SK-N-SH (cell line): ENCODE results near the gene VPS33B. TPM values are rescaled to one million over a fixed set of nuclear protein-coding genes. Genes with fewer than 3 reads are reported as not detected.
A peak's percentile ranks its signal among the peaks of the same experiment; 100 is the strongest.

Experiments
- CTCF ChIA-PET: fragments of 300-600, 350-600 bp; formaldehyde crosslinking; extraction: SDS; loops from one replicate; lab custom pipeline; 2021; lab: Yijun Ruan, JAX
- POLR2A ChIA-PET: fragments of 350-600 bp; sonication (Branson Sonifier 250); formaldehyde crosslinking; extraction: SDS; loops from one replicate; lab custom pipeline; 2020; ENCODE audit warnings: antibody characterized with exemption, inconsistent platforms; lab: Yijun Ruan, JAX
- DNase-seq: peaks from one replicate; pipeline ENCODE4 v3.0.0; 2012
- H2AFZ ChIP-seq: fragments of 200-600 bp; sonication (generic); 2 replicates; pipeline ENCODE4 v1.8.1; 2016; ENCODE audit warnings: antibody characterized with exemption, mild to moderate bottlenecking, low read depth
- H3F3A ChIP-seq: fragments of 200-600 bp; sonication (generic); replicated peaks from 2 replicates; pipeline ENCODE3; 2016; ENCODE audit warnings: antibody characterized with exemption, mild to moderate bottlenecking; ENCODE audit not compliant: insufficient read depth
- H3K27ac ChIP-seq, 2 experiments: fragments of 200-500 bp in 1 of 2; fragments of 200-600 bp in 1 of 2; sonication (Bioruptor generic) in 1 of 2; sonication (generic), shearing (Covaris generic) in 1 of 2; 2 replicates each; pipeline versions ENCODE4 v1.5.1 to v1.6.1; 2014 to 2016; ENCODE audit warnings: low read depth in 2 of 2, inconsistent platforms in 1 of 2, low read length in 1 of 2, mild to moderate bottlenecking in 1 of 2, mixed read lengths in 1 of 2
- H3K27me3 ChIP-seq: fragments of 200-600 bp; sonication (generic), shearing (Covaris generic); 2 replicates; pipeline ENCODE4 v1.6.1; 2016; ENCODE audit warnings: mixed run types; ENCODE audit not compliant: insufficient read depth
- H3K36me3 ChIP-seq, 2 experiments: fragments of 200-500 bp in 1 of 2; fragments of 200-600 bp in 1 of 2; sonication (Bioruptor generic) in 1 of 2; sonication (generic) in 1 of 2; replicated peaks in 1 of 2; 2 replicates each; pipeline versions ENCODE3 to v1.5.1; 2014 to 2016; ENCODE audit warnings: low read length in 1 of 2, mild to moderate bottlenecking in 1 of 2; ENCODE audit not compliant: insufficient read depth in 2 of 2, control insufficient read depth in 1 of 2
- H3K4me1 ChIP-seq, 2 experiments: fragments of 200-500 bp in 1 of 2; fragments of 200-600 bp in 1 of 2; sonication (Bioruptor generic) in 1 of 2; sonication (generic), shearing (Covaris generic) in 1 of 2; 2 replicates each; pipeline versions ENCODE4 v1.5.1 to v1.6.1; 2014 to 2016; ENCODE audit warnings: low read depth in 1 of 2, low read length in 1 of 2, mixed run types in 1 of 2; ENCODE audit not compliant: insufficient read depth in 2 of 2, control insufficient read depth in 1 of 2
- H3K4me2 ChIP-seq: fragments of 200-600 bp; sonication (generic), shearing (Covaris generic); 2 replicates; pipeline ENCODE4 v1.6.1; 2017; ENCODE audit warnings: mixed run types
- H3K4me3 ChIP-seq, 2 experiments: fragments of 200-500 bp in 1 of 2; fragments of 200-600 bp in 1 of 2; sonication (Bioruptor generic) in 1 of 2; sonication (generic), shearing (Covaris generic) in 1 of 2; 2 replicates each; pipeline versions ENCODE4 v1.5.1 to v1.8.1; 2014 to 2016; ENCODE audit warnings: low read depth in 2 of 2, inconsistent platforms in 1 of 2, low read length in 1 of 2, mild to moderate bottlenecking in 1 of 2, mixed read lengths in 1 of 2, moderate library complexity in 1 of 2
- H3K79me2 ChIP-seq: fragments of 200-600 bp; sonication (generic); 2 replicates; pipeline ENCODE4 v1.8.1; 2017; ENCODE audit warnings: mild to moderate bottlenecking; ENCODE audit not compliant: insufficient read depth
- H3K9ac ChIP-seq: fragments of 200-600 bp; sonication (generic); 2 replicates; pipeline ENCODE4 v1.6.1; 2017; ENCODE audit warnings: mixed run types
- H3K9me2 ChIP-seq: fragments of 200-600 bp; sonication (generic); 2 replicates; pipeline ENCODE4 v1.6.1; 2017; ENCODE audit warnings: mixed run types
- H3K9me3 ChIP-seq: fragments of 200-600 bp; sonication (generic); 2 replicates; pipeline ENCODE4 v1.6.1; 2017; ENCODE audit warnings: mixed run types, mild to moderate bottlenecking, moderate library complexity
- H4K20me1 ChIP-seq: fragments of 200-600 bp; sonication (generic); 2 replicates; pipeline ENCODE4 v1.6.1; 2017; ENCODE audit warnings: mild to moderate bottlenecking, mixed run types; ENCODE audit not compliant: insufficient read depth
- GABPA ChIP-seq: IDR thresholded peaks from 2 replicates; pipeline ENCODE4 v1.4.0; 2012; ENCODE audit warnings: low read depth, mild to moderate bottlenecking
- GATA2 ChIP-seq: sonication (generic); formaldehyde crosslinking; IDR thresholded peaks from 2 replicates; pipeline ENCODE4 v1.5.0; 2020; ENCODE audit warnings: mild to moderate bottlenecking, missing genetic modification reagents
- RAD21 ChIP-seq: IDR thresholded peaks from 2 replicates; pipeline ENCODE4 v1.6.1; 2012; ENCODE audit warnings: mild to moderate bottlenecking, low read length
- SMC3 ChIP-seq: IDR thresholded peaks from 2 replicates; pipeline ENCODE4 v1.6.1; 2012; ENCODE audit warnings: low read depth, low read length, improper control_type of control experiment
- TCF12 ChIP-seq: IDR thresholded peaks from 2 replicates; pipeline ENCODE4 v1.4.0; 2012
- USF1 ChIP-seq: IDR thresholded peaks from 2 replicates; pipeline ENCODE4 v1.4.0; 2012; ENCODE audit warnings: low read depth, borderline replicate concordance
- USF2 ChIP-seq: fragments of 150-350 bp; IDR thresholded peaks from 2 replicates; pipeline ENCODE4 v1.6.1; 2017; ENCODE audit warnings: antibody characterized with exemption, low read length, low read depth, borderline replicate concordance
- ZBTB33 ChIP-seq: IDR thresholded peaks from 2 replicates; pipeline ENCODE4 v1.4.0; 2012; ENCODE audit warnings: low read depth, borderline replicate concordance
- WGBS: methylation state at CpG from one replicate; pipeline ENCODE4 v1.1.6; 2017; ENCODE audit warnings: low lambda C conversion rate; 5-methylcytosine and 5-hydroxymethylcytosine counted together
- polyA plus RNA-seq, 3 experiments: library from polyadenylated mRNA; depleted of rRNA; stranded (reverse); fragments of >200 nt; gene quantifications; 2 replicates each; pipeline ENCODE4 v1.2.3, GENCODE V29; 2012

The VPS33B gene
- polyA plus RNA-seq, 1 of the 3 experiments (the other 2 are of a cell fraction): 16.6 TPM

DNA sequence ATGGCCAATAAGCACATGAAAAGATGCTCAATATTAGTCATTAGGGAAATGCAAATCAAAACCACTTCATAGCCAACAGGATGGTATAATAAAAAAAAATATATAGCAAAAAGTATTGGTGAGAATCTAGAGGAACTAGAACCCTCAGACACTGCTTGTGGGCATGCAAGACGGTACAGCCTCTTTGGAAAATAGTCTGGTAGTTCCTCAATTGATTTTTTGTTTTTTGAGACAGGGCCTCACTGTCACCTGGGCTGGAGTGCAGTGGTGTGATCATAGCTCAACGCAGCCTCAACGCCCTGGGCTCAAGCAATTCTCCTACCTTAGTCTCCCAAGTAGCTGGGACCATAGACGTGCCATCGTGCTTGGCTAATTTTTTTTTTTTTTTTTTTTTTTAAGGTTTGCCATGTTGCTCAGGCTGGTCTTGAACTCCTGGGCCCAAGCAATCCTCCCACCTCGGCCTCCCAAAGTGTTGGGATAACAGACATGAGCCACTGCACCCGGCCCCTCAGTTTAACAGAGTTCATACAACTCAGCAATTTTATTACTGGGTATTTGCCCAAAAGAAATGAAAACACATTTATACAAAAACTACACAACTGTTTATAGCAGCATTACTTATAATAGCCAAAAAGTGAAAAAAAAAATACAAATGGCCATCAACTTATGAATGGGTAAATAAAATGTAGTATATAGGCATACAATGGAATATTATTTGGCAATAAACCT is 33.2 kb downstream of the VPS33B start:
- H3F3A ChIP-seq: peaks cover 4% of the 10 kb centered on the region
- TF ChIP-seq TCF12: no peak
- TF ChIP-seq ZBTB33: no peak
- no peak for TF ChIP-seq RAD21
- TF ChIP-seq USF2: no peak
- TF ChIP-seq SMC3: no peak
- TF ChIP-seq USF1: no peak
- no peak for TF ChIP-seq GATA2 (CRISPR knock-in tag)
- TF ChIP-seq, all 33 proteins: peak for 0
- H3K27me3 ChIP-seq: no peaks in the 10 kb centered on the region
- no peaks in the 10 kb centered on the region for H3K9me3 ChIP-seq
- ChIA-PET POLR2A (no interaction called here), CTCF (interaction anchor here (1.5 to 2.4 kb wide), 4 partner anchors 31 to 60 kb away, joined by 4 to 11 read pairs (median 6); partner anchors contain the start of gene HDDC3)
- no peak overlapping the region for H3K27ac ChIP-seq
- H3K79me2 ChIP-seq: peaks cover 100% of the 10 kb centered on the region
- DNase-seq: no peak
- H3K9ac ChIP-seq: no peak overlapping the region
- no peak overlapping the region for H3K4me3 ChIP-seq
- peak overlapping the region; percentile 73 for H2AFZ ChIP-seq
- H3K9me2 ChIP-seq: no peaks in the 10 kb centered on the region
- H3K36me3 ChIP-seq: no peaks in the 10 kb centered on the region
- peak overlapping the region; percentile 72; the same call in 1 of the 2 replicates for H3K4me2 ChIP-seq
- 94% methylated on average over 7 of the region's 7 CpGs for WGBS
- H4K20me1 ChIP-seq: peaks cover 12% of the 10 kb centered on the region; the same call in 1 of the 2 replicates
- peaks cover 6 to 11% of the 10 kb centered on the region in 2 experiments for H3K4me1 ChIP-seq

- Histone ChIP-seq H3K4me1 (peaks cover 6 to 11% of the 10 kb centered on the region in 2 experiments), H3K9me2 (no peaks in the 10 kb centered on the region), H3K79me2 (peaks cover 100% of the 10 kb centered on the region), H3K27ac (peak overlapping the region; percentile 22 to 64; a peak in 3 of 4 replicates), H3F3A (peaks cover 4% of the 10 kb centered on the region), H3K4me2 (peak overlapping the region; percentile 72), H3K27me3 (no peaks in the 10 kb centered on the region), H2AFZ (peak overlapping the region; percentile 73), H3K9ac (peak overlapping the region; percentile 8; the same call in 1 of the 2 replicates), H3K9me3 (no peaks in the 10 kb centered on the region), H4K20me1 (peaks cover 12% of the 10 kb centered on the region; the same call in 1 of the 2 replicates), H3K4me3 (peak overlapping the region in 1 of 2 experiments; percentile 9; a peak in 1 of 4 replicates), H3K36me3 (peaks cover 2% of the 10 kb centered on the region in 2 experiments)
- DNase-seq: peak; percentile 61
- POLR2A ChIA-PET: interaction anchor here (1.0 kb wide), 1 partner anchor 32 kb away, joined by 4 read pairs; no protein-coding TSS in a partner anchor
- 49% methylated on average over 6 of the region's 6 CpGs for WGBS
- CTCF ChIA-PET: interaction anchor here (1.3 to 4.2 kb wide), 4 partner anchors 9 to 56 kb away, joined by 3 to 19 read pairs (median 12); partner anchors contain the start of gene HDDC3
- TF ChIP-seq GABPA (no peak), TCF12 (peak; percentile 9; the same call in 1 of the 2 replicates)
Observed at GRCh38 chr15:90988296-90988695, 34.1 kb downstream of the VPS33B start.
